Measurements from ENCODE around the gene GDF3. TPM values are rescaled to one million over a fixed set of nuclear protein-coding genes. Genes with fewer than 3 reads are reported as not detected.
"Not testable (repeated sequence)": the region's sequence is repeated elsewhere in the genome, so short reads cannot be mapped to it uniquely, and the experiment has no call there.

The GDF3 gene
- total and polyA plus RNA-seq, 9 of the 15 experiments (the other 6 are each of a cell fraction or from before 2014, with no cell fraction given) = not detected

- Histone ChIP-seq H3K4me3 (no peak overlapping the region), H3K9me1 (ENCODE audit: control insufficient read depth, insufficient read depth, low read length) (no peaks in the 10 kb centered on the region), H3K4me1 (replicated peaks in 1 of 2; ENCODE audit: control insufficient read depth in 2 of 2, insufficient read depth in 2 of 2, low read length in 2 of 2) (0 out of 5 replicates have a peak, but pooled peaks cover 0 to 3% of the 10 kb centered on the region in 2 experiments), H2AFZ (ENCODE audit: low read depth, low read length) (no peak overlapping the region), H3K4me2 (ENCODE audit: insufficient read depth, low read length) (peak overlapping the region; percentile 37; the same call in 1 of the 2 replicates), H3K27ac (ENCODE audit: extremely low read depth, low read depth, low read length) (no peak overlapping the region), H3K9ac (ENCODE audit: insufficient read depth in 1 of 2, low read depth in 2 of 2, low read length in 2 of 2) (no peak overlapping the region), H3K79me2 (ENCODE audit: control insufficient read depth, insufficient read depth, low read length) (no peaks in the 10 kb centered on the region), H3K27me3 (ENCODE audit: control insufficient read depth in 2 of 2, insufficient read depth in 2 of 2, low read length in 2 of 2) (no peaks in the 10 kb centered on the region; a peak in 1 of 5 replicates), H3K36me3 (ENCODE audit: control insufficient read depth, insufficient read depth, low read length) (no peaks in the 10 kb centered on the region), H3K9me3 (replicated peaks; ENCODE audit: control insufficient read depth, insufficient read depth, low read depth, low read length) (no peaks in the 10 kb centered on the region), H4K20me1 (replicated peaks; ENCODE audit: control insufficient read depth, insufficient read depth, low read length) (no peaks in the 10 kb centered on the region)
- in situ Hi-C loops (cut with MboI) (no loop called here), intact Hi-C loops (cut with micrococcal nuclease) (no loop called here)
- DNase-seq (ENCODE audit: extremely low read depth in 1 of 4, low spot score in 3 of 4) (no peak), ATAC-seq (no peak), FAIRE-seq (no peak)
- WGBS (ENCODE audit: insufficient coverage, low coverage, missing lambda C conversion rate) = 0% methylated on average over 4 of the region's 5 CpGs
- peak; percentile 50 for TF ChIP-seq MEIS2 (IDR thresholded peaks at IDR 0.05; ENCODE audit: partially characterized antibody)
- no peak for TF ChIP-seq HMBOX1 (IDR thresholded peaks at IDR 0.05)
- ChIA-PET POLR2A (interaction anchor here (1.1 kb wide), 1 partner anchor 14 kb away, joined by 3 read pairs; no protein-coding TSS in a partner anchor), CTCF (ENCODE audit: low intra/inter-chr PET ratio) (no interaction called here)
- no TSS peak for BruUV-seq (replicated peaks)
These were observed 35.9 kb upstream of the GDF3 start for GRCh38 chr12:7731486-7731885.

- H3K9me1 ChIP-seq (ENCODE audit: control insufficient read depth, insufficient read depth, low read length); H3K9ac ChIP-seq (ENCODE audit: insufficient read depth in 1 of 2, low read depth in 2 of 2, low read length in 2 of 2); H3K27ac ChIP-seq (ENCODE audit: extremely low read depth, low read depth, low read length); H3K4me3 ChIP-seq; H4K20me1 ChIP-seq (replicated peaks; ENCODE audit: control insufficient read depth, insufficient read depth, low read length); H2AFZ ChIP-seq (ENCODE audit: low read depth, low read length); H3K27me3 ChIP-seq (ENCODE audit: control insufficient read depth in 2 of 2, insufficient read depth in 2 of 2, low read length in 2 of 2); BruUV-seq (replicated peaks); FAIRE-seq; intact Hi-C loops (cut with micrococcal nuclease); H3K4me1 ChIP-seq (replicated peaks in 1 of 2; ENCODE audit: control insufficient read depth in 2 of 2, insufficient read depth in 2 of 2, low read length in 2 of 2); ATAC-seq; H3K79me2 ChIP-seq (ENCODE audit: control insufficient read depth, insufficient read depth, low read length); in situ Hi-C loops (cut with MboI); H3K9me3 ChIP-seq (replicated peaks; ENCODE audit: control insufficient read depth, insufficient read depth, low read depth, low read length); H3K36me3 ChIP-seq (ENCODE audit: control insufficient read depth, insufficient read depth, low read length); CTCF ChIA-PET (ENCODE audit: low intra/inter-chr PET ratio); H3K4me2 ChIP-seq (ENCODE audit: insufficient read depth, low read length): not testable (repeated sequence)
- peak in 1 of 4 experiments; percentile 18 for DNase-seq (ENCODE audit: extremely low read depth in 1 of 4, low spot score in 3 of 4)
- POLR2A ChIA-PET = interaction anchor here (1.1 kb wide), 1 partner anchor 13 kb away, joined by 3 read pairs; no protein-coding TSS in a partner anchor
- TF ChIP-seq SOX6 (IDR thresholded peaks at IDR 0.05) (0 out of 2 replicates have a peak, but pooled peaks have one; percentile 11), CBFA2T2 (conservative IDR thresholded peaks at IDR 0.05) (peak; percentile 70), NFIC (IDR thresholded peaks at IDR 0.05) (peak; percentile 58), TCF3 (CRISPR knock-in tag; IDR thresholded peaks at IDR 0.05) (peak; percentile 58; the same call in 1 of the 2 replicates), NCOR1 (IDR thresholded peaks at IDR 0.05) (peak; percentile 44; the same call in 1 of the 2 replicates), TAL1 (IDR thresholded peaks at IDR 0.05) (peak; percentile 35; the same call in 1 of the 2 replicates), CBFA2T3 (IDR thresholded peaks at IDR 0.05) (peak; percentile 69)
These were observed 35.4 kb upstream of the GDF3 start for GRCh38 chr12:7730984-7731383.
